CD4-positive, alpha-beta T cell treated with Interleukin-6 for 4 hours (primary cell): ENCODE measurements around the gene CRYBG1.

Experiments
- DNase-seq: peaks from one replicate; pipeline ENCODE4 v3.0.0-alpha.2; 2020; ENCODE audit warnings: mixed read lengths

CRYBG1 gene

DNA sequence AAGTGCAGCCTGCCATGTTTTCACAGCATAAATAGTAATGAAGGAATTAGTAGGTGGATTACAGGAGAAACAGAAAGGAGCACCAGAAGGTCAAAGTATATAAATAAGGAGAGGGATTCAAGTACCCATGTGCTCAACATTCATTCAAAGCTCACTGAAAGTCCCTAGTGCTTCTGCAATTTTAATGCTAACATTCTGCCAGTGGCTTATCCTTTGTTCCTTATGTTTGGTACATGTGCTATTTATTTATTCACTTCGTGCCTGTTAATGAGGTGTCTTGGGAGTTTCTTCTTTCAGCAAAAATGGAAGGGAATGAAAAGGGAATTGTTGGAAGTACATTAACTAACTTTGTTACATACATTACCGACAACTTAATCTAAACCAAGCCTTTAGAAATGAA is 105.7 kb downstream of the CRYBG1 start:
- DNase-seq: no peak

DNA sequence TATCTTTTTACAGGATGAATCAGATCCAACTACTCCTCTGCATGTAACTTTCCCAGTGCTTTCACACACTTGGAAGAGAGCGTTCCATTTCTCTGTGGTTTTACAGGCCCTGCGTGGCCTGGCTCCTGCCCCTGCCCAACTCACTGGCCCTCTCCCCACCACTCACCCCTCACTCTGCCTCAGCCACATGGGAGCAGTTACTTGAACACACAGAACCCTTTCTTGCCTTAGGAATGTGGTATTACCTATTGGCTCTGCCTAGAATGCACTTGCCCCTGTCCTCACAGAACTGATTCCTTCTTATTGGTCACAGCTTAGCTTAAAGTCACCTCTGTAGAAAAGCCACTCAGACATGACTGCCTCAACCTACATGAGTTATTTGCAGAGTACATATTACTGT is 108.4 kb downstream of the CRYBG1 start:
- no peak for DNase-seq

GRCh38 chr6:106469882-106470281 is 109.4 kb downstream of the CRYBG1 start:
- DNase-seq: no peak

DNA sequence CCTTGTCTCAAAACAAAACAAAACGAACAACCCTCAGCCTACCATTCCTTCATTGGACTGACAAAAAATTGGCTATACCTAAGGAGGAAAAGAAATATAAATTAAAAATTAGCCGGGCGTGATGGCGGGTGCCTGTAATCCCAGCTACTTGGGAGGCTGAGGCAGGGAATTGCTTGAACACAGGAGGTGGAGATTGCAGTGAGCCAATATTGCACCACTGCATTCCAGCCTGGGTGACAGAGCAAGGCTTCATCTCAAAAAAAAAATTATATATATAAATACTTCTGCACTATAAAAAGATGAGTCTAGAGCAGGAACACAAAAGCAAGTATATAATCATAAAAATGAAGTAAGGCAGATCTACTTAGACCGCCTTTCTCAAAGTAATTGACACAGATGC is 109.8 kb downstream of the CRYBG1 start:
- no peak for DNase-seq

GRCh38 chr6:106470811-106471210 is 110.3 kb downstream of the CRYBG1 start:
- DNase-seq: no peak

DNA sequence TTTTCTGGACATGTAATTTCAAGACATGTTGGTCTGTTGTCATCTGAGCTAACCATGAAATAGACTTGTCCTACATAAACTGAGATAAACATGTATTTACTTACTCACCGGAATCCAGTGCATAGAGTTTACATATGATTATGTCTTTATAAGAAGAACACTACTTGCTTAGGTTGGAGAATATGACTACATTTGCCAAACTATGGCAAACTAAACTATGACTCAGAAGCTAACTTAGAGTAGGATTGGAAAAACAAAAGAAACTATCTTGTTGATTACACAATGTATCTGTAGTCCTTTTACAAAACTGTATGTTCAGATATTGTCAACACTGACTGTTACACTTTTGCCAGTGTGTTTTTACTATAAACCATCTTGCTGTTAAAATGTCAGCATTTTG is 113.3 kb downstream of the CRYBG1 start:
- DNase-seq: no peak

DNA sequence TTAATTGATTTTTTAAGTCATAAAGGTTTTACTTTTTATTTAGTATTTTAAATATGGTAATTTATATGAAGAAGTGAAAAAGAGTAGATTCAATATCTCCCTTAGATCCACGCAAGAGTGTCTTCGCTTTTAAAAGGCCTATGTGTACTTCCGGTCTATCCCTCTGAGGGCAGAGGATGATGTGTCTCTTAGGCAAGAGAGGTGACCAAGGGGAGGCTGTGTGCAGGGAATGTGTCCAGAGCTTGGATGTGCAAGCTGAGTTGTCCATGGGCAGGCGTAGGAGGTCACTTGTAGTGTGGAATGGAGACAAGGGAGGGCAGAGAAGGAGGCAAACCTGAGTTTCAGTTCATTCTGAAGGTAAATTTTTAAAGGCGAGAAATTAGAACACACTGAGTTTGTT is 113.9 kb downstream of the CRYBG1 start:
- DNase-seq: no peak

- no peak for DNase-seq
Measured at GRCh38 chr6:106475284-106475683, 114.8 kb downstream of the CRYBG1 start.

DNA sequence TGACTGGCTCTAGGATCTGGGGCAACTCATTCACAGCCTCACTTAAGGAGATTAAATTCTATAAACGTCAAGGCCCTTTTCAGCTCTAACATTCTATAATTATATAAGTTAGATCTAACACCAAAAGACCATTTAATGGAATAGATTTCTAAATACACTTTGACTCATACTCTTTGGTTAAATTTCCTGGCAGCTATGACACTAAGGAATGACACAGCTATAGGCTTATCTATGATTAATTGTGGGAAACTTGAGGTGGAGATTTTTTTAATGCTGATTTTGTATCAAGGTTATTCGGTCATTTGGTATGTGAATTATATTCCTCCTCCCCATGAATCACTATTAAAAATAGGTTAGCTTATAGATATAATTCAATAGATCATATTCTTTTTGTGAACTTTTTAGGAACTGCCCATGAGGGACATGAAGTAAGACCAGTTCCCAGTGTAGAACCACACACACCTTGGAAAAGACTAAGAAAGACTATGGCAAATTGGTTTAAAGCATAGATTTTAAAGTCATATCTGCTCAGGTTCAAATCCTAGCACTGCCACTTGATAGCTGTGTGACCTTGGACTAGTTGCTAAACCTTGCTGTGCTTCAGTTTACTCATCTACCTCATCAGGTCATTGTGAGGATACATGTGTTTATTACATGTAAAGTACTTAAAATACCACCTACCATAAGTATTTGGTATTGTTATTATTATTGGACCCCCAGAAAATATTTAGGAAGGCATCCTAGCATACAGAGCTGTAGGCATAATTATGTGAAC is 116.0 kb downstream of the CRYBG1 start:
- no peak for DNase-seq

DNA sequence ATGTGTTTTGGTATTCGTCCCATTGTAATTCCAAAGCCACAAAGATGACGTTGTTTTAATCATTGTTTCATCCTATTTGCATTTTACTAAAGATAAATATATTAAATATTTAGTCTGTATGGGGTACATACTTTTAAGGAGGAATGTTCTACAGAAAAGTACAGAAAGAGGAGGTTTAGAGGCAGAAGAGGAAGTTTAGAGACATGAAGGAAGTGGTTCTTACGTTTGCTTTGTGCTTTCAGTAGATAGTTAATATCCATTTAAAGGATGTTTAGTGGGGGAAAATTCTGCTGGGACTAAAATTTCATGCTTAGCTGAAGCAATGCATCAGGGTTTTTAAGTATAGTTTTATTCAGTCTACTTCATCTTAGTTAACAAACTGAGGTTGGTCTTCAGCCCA is 116.6 kb downstream of the CRYBG1 start:
- no peak for DNase-seq

- peak; percentile 5 for DNase-seq
Measured at GRCh38 chr6:106477790-106478189, 117.3 kb downstream of the CRYBG1 start.

DNA sequence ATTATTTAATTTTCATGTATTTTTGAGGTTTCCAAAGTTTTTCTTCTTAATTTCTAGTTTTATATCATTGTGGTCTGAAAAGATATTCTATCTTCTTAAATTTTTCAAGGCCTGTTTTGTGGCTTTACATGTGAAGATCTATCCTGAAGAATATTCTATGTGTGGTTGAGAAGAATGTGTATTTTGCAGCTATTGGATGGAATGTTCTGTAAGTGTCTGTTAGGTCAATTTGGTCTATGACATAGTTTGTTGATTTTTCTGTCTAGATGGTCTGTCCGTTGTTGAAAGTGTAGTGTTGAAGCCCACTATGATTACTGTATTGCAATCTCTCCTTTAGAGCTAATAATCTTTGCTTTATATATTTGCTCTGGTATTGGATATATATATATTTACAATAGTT is 125.7 kb downstream of the CRYBG1 start:
- DNase-seq: no peak

DNA sequence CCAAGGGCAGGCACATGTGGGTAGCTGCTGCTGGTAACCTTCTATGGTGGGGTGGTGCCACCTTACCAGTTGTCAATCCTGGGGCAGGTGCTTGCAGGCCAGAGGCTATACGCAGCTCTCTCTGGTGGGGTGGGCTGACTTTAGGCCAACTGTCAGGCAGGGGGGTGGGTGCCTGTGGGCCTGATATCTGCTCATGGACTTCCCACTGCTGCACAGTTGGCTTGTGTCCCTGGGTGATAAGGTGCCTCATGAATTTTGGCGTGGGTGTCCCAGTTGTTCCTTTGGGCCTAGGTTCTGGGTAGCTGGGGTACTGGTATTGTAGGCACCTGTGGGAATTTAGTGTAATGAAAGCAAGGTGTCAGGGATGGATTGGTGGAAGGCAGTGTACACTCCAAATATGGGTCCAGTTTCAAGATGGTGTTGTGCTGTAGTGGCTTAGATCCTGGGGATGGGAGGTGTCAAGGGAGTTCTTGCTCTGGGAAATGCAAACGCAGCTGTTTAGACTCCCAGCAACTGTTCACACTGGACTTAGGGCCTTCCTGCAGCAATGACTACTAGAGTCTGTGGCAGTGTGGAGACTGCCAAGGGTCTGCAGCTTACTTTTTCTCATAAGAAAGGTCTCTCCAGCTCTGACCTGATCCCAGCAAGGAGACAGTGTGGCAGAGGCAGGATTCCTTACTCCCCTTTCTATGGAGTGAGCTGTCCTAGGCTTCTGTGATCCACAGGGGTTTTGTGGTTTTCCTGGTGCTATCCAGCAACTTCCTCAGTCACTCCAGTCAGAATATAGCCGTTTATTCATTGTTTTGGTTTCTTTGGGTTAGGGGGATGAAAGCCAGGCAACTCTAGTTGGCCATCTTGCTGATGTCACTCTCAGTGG is 128.2 kb downstream of the CRYBG1 start:
- no peak for DNase-seq

DNA sequence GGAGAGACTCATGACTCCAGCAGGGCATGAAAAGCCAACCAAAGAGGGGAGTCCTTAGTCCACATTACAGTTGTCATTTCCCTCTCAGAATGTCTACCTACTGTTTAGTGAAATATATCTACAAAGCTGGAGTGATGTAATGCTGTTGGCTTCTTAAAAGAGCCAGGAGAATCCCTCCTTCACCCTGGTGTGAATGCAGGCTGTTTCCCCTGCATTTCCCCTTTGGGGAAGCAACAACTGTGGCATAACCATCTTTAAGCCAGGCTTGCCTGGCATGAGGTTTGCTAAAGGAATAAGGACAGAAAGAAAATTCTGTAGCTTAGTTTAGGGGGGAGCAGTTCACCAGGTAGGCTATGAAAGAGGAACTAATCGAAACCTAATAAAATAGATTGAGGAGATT is 129.5 kb downstream of the CRYBG1 start:
- no peak for DNase-seq

- DNase-seq: no peak
Measured at GRCh38 chr6:106490436-106490835, 129.9 kb downstream of the CRYBG1 start.

- no peak for DNase-seq
Measured at GRCh38 chr6:106490974-106491373, 130.5 kb downstream of the CRYBG1 start.

- no peak for DNase-seq
Measured at GRCh38 chr6:106495014-106495413, 134.5 kb downstream of the CRYBG1 start.

- no peak for DNase-seq
Measured at GRCh38 chr6:106496823-106497222, 136.3 kb downstream of the CRYBG1 start.

DNA sequence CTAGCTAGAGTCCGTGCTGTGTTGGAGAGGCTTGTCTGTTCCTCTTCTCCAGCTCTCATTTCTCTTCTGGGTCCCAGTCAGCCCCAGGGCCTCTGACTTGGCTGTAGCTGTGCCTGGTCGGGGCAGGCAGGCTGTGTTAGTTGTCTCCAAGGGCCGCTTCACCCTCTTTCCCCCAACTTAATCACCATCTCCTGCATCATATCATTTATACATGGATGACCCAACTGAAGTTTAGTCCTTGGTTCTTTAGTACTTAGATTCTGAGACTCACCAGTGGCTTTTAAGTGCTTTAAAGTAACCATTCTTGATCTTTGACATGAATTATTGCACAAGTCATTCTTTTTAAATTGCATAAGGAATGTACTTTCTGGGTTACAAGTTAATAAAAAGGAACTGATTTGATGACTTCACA is 141.4 kb downstream of the CRYBG1 start:
- DNase-seq: no peak

GRCh38 chr6:106502559-106502958 is 142.0 kb downstream of the CRYBG1 start:
- no peak for DNase-seq

DNA sequence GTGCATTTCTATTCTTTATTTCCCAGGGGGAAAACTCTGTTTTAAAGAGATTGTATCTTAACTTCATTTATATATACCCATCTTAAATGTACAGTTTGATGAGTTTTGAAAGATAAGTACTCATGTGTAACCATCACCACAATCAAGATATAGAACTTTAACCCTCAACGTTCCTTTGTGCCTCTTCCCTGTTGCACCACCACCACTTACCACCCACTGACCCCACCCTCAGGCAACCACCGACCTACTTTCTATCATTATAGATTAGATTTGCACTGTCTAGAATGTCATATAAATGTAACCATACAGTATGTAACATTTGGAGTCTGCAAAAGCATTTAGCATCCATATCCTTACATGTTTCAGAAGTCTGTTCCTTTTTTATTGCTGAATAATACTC is 147.8 kb downstream of the CRYBG1 start:
- DNase-seq: no peak

DNA sequence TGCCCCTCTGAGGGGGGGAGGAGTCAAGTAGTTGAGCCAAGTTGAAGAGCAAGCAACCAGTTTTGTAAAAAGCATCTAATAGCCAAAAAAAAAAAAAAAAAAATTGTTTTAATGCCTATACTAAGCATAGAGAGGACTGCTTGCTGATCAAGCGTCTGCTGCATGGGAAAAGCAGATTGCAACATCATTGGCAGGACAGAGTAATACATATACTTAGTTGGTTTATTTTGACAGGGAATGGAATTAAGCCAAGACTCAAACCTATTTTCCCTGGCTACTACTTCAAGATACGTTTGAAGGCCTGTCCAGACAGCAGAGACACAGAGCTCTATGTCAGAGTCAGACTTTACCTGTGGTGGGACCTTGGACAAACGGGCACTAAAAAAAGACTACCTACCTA is 148.3 kb downstream of the CRYBG1 start:
- no peak for DNase-seq

DNA sequence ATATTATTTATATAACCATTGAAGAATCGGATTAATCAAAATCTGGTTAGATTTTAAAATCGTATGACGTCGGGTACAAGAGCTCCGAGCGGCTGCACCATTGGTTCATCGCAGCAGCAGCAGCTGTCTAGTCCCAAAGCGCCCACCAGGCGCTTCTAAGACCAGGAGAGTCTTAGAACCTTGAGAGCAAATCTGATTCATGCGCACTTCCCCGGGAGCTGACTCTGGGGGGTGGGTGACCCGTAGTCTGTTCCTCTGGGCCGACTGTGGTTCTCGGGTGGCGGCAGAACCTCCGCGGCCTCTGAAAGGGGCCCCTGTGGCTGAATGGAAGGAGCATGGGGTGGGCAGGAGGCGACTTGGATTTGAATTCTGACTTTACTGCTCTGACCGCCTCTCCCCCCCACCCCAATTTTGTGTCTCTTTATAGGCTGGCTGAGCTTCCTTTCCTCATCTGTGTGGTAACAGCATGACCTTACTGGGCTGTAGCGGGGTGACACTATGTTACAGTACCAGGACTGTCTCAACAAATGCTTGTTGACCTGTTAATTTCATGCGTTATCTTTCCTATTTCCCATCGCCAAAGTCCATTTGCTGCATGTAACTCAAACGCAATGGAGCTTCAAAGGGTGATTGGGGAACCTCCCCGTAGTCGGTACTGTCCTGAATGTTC is 149.0 kb downstream of the CRYBG1 start:
- peak; percentile 28 for DNase-seq
